Measurements from ENCODE around the gene PTPRG. TPM values are rescaled to one million over a fixed set of nuclear protein-coding genes. Genes with fewer than 3 reads are reported as not detected.

PTPRG gene
- total RNA-seq, 2 experiments from 2014 or later, result 0.10 TPM; not detected in 1

DNA sequence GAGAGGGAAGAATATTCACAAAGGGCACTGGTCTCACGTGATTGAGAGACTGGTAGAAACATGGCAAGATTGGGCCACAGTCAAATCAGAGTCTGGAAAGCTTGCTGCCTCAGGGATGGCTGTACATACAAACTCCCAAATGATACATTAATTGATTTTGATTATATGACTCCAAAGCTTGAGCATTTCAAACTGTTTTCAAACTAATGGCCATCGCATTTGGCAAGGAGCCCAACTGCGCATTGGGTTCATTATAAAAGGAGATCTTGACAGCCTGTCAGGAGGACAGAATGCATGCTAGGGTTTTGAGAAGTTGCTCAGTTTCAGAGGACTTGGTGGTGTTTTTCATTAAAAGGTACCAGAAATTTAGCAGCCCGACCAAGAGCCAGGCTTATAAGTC, 117.7 kb downstream of the PTPRG start:
- no peaks in the 10 kb centered on the region for H3K27me3 Mint-ChIP-seq
- H3K4me3 Mint-ChIP-seq, result no peak overlapping the region
- H3K27ac Mint-ChIP-seq, result no peak overlapping the region
- CTCF ChIA-PET, result no interaction called here
- no peaks in the 10 kb centered on the region for H3K36me3 Mint-ChIP-seq
- intact Hi-C loops (cut with micrococcal nuclease), result no loop called here
- no peaks in the 10 kb centered on the region for H3K4me1 Mint-ChIP-seq (ENCODE audit: low read depth)
- POLR2A ChIA-PET, result no interaction called here
- no peak for DNase-seq
- H3K9me3 Mint-ChIP-seq, result no peaks in the 10 kb centered on the region

DNA sequence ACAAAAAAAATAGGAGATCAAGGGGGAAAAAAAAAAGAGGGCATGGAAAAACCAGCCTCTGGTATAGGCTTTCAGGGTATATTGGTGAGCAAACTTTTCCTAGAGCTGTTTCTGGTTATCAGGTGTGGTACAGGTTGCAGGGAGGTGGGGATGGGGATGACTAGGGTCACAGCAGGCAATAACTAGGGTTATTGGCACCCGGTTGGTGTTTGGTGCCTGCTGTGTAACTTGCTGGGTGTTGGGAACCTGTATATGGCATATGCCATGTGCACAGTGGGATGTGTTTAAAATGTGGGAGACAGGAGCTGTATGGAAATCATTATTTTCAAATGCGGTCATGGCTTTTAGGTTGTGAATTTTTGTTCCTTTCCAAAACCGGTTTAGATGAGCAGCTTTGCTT, 119.2 kb downstream of the PTPRG start:
- H3K27ac Mint-ChIP-seq, result no peak overlapping the region
- POLR2A ChIA-PET, result no interaction called here
- no peaks in the 10 kb centered on the region for H3K27me3 Mint-ChIP-seq
- DNase-seq, result no peak
- no peaks in the 10 kb centered on the region for H3K4me1 Mint-ChIP-seq (ENCODE audit: low read depth)
- intact Hi-C loops (cut with micrococcal nuclease), result no loop called here
- H3K36me3 Mint-ChIP-seq, result no peaks in the 10 kb centered on the region
- H3K9me3 Mint-ChIP-seq, result no peaks in the 10 kb centered on the region
- CTCF ChIA-PET, result no interaction called here
- H3K4me3 Mint-ChIP-seq, result no peak overlapping the region

- POLR2A ChIA-PET, result interaction anchor here (0.7 kb wide), 1 partner anchor 1232 kb away, joined by 3 read pairs; no protein-coding TSS in a partner anchor
- no peaks in the 10 kb centered on the region for H3K9me3 Mint-ChIP-seq
- H3K27me3 Mint-ChIP-seq, result no peaks in the 10 kb centered on the region
- H3K4me1 Mint-ChIP-seq (ENCODE audit: low read depth), result no peaks in the 10 kb centered on the region
- no peak overlapping the region for H3K27ac Mint-ChIP-seq
- no peaks in the 10 kb centered on the region for H3K36me3 Mint-ChIP-seq
- no peak overlapping the region for H3K4me3 Mint-ChIP-seq
- CTCF ChIA-PET, result no interaction called here
- intact Hi-C loops (cut with micrococcal nuclease), result no loop called here
- DNase-seq, result no peak
Observed at GRCh38 chr3:61681636-61682035, 120.3 kb downstream of the PTPRG start.

DNA sequence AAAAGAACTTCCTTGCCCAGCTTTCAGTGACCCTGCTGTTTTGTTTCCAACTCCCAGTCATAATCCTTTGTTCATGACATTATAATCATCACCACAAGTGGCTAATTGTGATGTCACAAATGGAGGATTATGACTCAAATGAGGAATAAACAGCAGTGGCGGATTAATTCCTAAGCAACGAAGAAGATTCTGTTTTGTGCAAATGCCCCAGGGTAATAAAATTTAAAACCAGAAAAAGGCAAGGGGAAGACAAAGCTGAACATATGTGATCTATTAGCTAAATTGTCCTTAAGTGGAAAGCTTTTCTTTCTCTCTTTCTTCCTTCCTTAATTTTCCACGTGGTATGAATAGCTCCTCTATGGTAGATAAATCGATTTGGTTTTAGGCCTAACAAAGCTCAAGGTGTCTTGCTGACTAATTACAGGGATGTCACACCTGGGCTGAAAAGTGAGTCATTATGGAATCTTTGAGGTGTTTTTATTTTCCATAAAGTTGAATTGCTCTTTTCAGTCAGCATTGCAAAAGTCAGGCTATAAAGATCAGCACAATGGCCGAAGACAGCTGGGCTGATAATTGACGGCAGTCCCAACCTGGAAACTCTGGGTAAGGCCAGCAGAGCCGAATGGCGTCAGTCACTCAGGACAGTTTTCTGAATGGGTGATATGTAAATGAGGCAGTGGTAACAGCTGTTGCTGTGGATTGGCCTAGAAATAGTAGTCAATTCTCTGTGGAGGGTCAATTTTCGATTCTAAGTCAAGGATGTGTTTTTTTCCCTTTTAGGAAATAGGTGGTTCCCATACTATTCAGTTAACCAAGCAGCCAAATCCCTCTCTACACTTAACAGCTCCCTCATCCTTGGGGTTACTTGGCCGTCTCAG, 121.5 kb downstream of the PTPRG start:
- Mint-ChIP-seq H3K4me1 (ENCODE audit: low read depth) (no peaks in the 10 kb centered on the region), H3K36me3 (no peaks in the 10 kb centered on the region), H3K27me3 (no peaks in the 10 kb centered on the region), H3K9me3 (no peaks in the 10 kb centered on the region), H3K27ac (no peak overlapping the region), H3K4me3 (no peak overlapping the region)
- ChIA-PET POLR2A (interaction anchor here (0.6 kb wide), 1 partner anchor 754 kb away, joined by 4 read pairs; no protein-coding TSS in a partner anchor), CTCF (no interaction called here)
- intact Hi-C loops (cut with micrococcal nuclease), result no loop called here
- no peak for DNase-seq

DNA sequence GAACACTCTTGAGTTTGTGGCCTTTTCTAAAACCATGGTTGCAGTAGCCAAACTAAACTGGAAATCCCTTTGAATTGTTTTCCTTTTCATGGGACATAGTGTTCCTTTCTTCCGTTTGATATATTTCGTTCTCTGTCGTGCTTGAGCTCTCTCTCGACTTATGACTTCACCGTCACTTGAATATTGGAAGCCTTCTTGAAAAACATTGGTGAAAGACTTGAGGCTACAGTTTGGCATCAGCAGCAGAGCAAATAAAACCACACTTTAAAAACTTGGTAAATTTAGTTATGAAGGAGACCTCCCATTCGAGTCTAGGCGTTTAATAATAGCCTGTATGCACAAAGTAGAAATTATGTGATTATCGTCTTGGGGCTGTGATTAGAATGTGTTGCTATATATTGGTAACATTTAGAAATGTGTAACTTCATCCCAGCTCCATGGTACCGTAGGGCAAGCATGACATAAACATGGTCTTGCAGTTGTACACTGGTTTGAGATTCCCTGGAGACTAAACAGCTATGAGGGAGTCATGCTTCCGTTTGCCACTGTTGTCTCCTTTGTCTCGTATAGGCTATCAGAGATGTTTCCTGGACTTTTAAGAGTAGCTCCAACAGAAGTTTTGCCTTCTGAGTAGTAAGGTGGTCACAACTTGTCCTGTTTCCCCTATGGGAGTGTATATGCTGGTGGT, 122.3 kb downstream of the PTPRG start:
- Mint-ChIP-seq H3K4me3 (no peak overlapping the region), H3K27me3 (no peaks in the 10 kb centered on the region), H3K27ac (no peak overlapping the region), H3K9me3 (no peaks in the 10 kb centered on the region), H3K36me3 (no peaks in the 10 kb centered on the region), H3K4me1 (ENCODE audit: low read depth) (no peaks in the 10 kb centered on the region)
- POLR2A ChIA-PET, result no interaction called here
- no peak for DNase-seq
- intact Hi-C loops (cut with micrococcal nuclease), result no loop called here
- CTCF ChIA-PET, result no interaction called here

DNA sequence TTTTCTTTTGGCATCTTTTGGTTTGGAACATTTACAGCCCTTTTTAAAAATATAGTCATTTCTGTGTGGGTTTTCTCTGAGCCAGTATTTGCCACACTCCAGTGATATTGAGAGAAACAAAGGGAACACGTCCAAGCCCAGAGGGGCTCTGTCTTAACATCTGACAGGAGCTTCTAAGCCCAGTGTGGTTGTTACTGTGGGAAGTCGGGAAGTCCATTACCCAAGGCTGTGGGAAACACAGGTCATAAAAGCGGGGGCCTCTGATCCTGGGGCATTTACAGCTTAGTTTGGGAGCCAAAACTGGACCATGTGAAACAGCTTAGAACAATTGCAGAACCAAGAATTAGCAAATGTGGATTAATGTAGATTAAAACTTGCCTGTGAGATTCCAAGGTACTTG, 123.0 kb downstream of the PTPRG start:
- intact Hi-C loops (cut with micrococcal nuclease), result no loop called here
- ChIA-PET CTCF (no interaction called here), POLR2A (no interaction called here)
- no peaks in the 10 kb centered on the region for H3K36me3 Mint-ChIP-seq
- no peaks in the 10 kb centered on the region for H3K9me3 Mint-ChIP-seq
- no peaks in the 10 kb centered on the region for H3K27me3 Mint-ChIP-seq
- no peak overlapping the region for H3K4me3 Mint-ChIP-seq
- no peak for DNase-seq
- H3K27ac Mint-ChIP-seq, result no peak overlapping the region
- no peaks in the 10 kb centered on the region for H3K4me1 Mint-ChIP-seq (ENCODE audit: low read depth)

DNA sequence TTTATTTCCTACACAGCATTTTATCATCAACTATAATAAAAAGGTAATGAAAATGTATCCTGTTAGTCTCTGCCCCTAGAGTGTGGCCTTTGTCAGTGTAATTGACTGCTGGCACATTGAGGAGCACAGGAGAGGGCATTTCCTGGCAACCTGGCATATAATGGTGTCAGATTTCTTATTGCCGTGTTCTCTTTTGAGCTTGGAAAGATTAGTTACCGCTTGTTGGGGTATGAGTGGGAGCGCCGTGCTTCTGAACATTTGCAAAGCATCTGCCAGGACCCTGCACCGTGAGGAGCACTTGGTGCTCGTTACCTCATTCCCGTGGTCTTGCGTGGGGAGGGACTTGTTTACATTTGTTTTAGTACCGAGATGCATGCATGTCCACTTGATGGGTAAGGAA, 124.4 kb downstream of the PTPRG start:
- intact Hi-C loops (cut with micrococcal nuclease), result no loop called here
- H3K4me3 Mint-ChIP-seq, result no peak overlapping the region
- no peaks in the 10 kb centered on the region for H3K4me1 Mint-ChIP-seq (ENCODE audit: low read depth)
- no peaks in the 10 kb centered on the region for H3K36me3 Mint-ChIP-seq
- no peaks in the 10 kb centered on the region for H3K9me3 Mint-ChIP-seq
- ChIA-PET POLR2A (no interaction called here), CTCF (no interaction called here)
- DNase-seq, result no peak
- no peak overlapping the region for H3K27ac Mint-ChIP-seq
- H3K27me3 Mint-ChIP-seq, result no peaks in the 10 kb centered on the region

- H3K36me3 Mint-ChIP-seq, result no peaks in the 10 kb centered on the region
- H3K4me3 Mint-ChIP-seq, result no peak overlapping the region
- intact Hi-C loops (cut with micrococcal nuclease), result no loop called here
- no peak overlapping the region for H3K27ac Mint-ChIP-seq
- H3K9me3 Mint-ChIP-seq, result no peaks in the 10 kb centered on the region
- H3K4me1 Mint-ChIP-seq (ENCODE audit: low read depth), result no peaks in the 10 kb centered on the region
- no peaks in the 10 kb centered on the region for H3K27me3 Mint-ChIP-seq
- DNase-seq, result no peak
- ChIA-PET POLR2A (no interaction called here), CTCF (no interaction called here)
Observed at GRCh38 chr3:61686228-61686648, 124.9 kb downstream of the PTPRG start.

GRCh38 chr3:61687206-61687605, 125.8 kb downstream of the PTPRG start:
- H3K4me1 Mint-ChIP-seq (ENCODE audit: low read depth), result no peaks in the 10 kb centered on the region
- H3K27ac Mint-ChIP-seq, result no peak overlapping the region
- DNase-seq, result no peak
- no peaks in the 10 kb centered on the region for H3K36me3 Mint-ChIP-seq
- H3K27me3 Mint-ChIP-seq, result no peaks in the 10 kb centered on the region
- ChIA-PET CTCF (no interaction called here), POLR2A (no interaction called here)
- intact Hi-C loops (cut with micrococcal nuclease), result no loop called here
- no peaks in the 10 kb centered on the region for H3K9me3 Mint-ChIP-seq
- H3K4me3 Mint-ChIP-seq, result no peak overlapping the region

DNA sequence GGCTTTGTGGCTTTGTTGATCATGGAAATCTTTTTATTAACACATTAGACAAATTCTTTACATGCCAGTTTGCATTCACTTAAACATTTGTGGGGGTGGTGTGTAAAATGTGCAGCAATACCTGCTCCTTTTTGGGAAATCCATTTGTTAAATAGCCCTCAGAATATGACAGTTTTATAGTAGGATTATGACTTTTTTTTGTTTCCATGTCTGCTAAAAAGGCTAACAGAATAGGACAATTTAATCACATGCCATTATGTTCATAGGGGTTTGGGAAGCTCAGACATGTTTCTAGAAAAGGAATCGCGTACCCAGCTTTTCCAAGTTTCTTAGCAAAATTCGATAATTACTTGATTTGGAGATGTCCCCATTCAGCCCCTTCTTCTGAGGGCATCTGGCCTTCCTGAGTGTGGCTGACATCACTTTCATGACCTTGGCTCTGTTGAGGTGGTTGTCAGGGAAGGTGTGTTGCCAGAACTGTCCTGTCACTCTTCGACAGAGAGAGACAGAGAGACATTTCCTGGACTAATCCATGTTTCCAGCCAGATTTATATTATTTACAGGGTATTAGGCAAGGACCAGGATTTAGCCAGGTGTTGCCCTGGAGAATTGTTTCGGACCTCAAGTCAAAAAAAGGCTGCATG, 126.4 kb downstream of the PTPRG start:
- Mint-ChIP-seq H3K27me3 (no peaks in the 10 kb centered on the region), H3K36me3 (no peaks in the 10 kb centered on the region), H3K4me1 (ENCODE audit: low read depth) (no peaks in the 10 kb centered on the region), H3K4me3 (no peak overlapping the region), H3K9me3 (no peaks in the 10 kb centered on the region), H3K27ac (no peak overlapping the region)
- no peak for DNase-seq
- intact Hi-C loops (cut with micrococcal nuclease), result no loop called here
- POLR2A ChIA-PET, result no interaction called here
- CTCF ChIA-PET, result no interaction called here

GRCh38 chr3:61688307-61688984, 127.1 kb downstream of the PTPRG start:
- Mint-ChIP-seq H3K4me3 (no peak overlapping the region), H3K36me3 (no peaks in the 10 kb centered on the region), H3K27me3 (no peaks in the 10 kb centered on the region), H3K4me1 (ENCODE audit: low read depth) (no peaks in the 10 kb centered on the region), H3K9me3 (no peaks in the 10 kb centered on the region), H3K27ac (no peak overlapping the region)
- no peak for DNase-seq
- POLR2A ChIA-PET, result no interaction called here
- CTCF ChIA-PET, result no interaction called here
- intact Hi-C loops (cut with micrococcal nuclease), result no loop called here

DNA sequence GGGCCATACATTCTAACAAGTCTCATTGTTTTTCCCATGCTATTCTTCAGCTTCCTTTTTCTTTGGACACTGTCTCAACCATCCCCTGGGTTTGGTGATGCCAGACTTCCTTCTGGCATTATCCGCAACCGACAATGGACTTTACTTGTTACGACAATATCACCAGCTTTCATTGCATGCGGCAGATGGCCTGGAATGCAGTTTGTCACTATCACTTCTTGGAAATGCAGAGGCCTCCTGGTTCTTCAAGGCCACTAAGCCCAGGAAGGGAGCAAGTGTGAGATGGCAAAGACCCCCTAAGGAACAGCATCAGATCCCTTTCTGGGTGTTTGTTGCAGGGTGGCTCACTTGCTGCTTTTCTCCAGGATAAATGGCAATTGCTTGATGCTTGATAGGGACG, 128.6 kb downstream of the PTPRG start:
- ChIA-PET CTCF (no interaction called here), POLR2A (no interaction called here)
- Mint-ChIP-seq H3K27ac (no peak overlapping the region), H3K9me3 (peaks cover 2% of the 10 kb centered on the region), H3K27me3 (no peaks in the 10 kb centered on the region), H3K4me1 (ENCODE audit: low read depth) (no peaks in the 10 kb centered on the region), H3K4me3 (no peak overlapping the region), H3K36me3 (no peaks in the 10 kb centered on the region)
- intact Hi-C loops (cut with micrococcal nuclease), result no loop called here
- no peak for DNase-seq

Data from activated CD4-positive, alpha-beta memory T cell treated with anti-CD3 and anti-CD28 coated beads for 36 hours (primary cell).